Spleen (tissue), 11 donors: ENCODE data around the gene PRR22. TPM values are rescaled to one million over a fixed set of nuclear protein-coding genes. Genes with fewer than 3 reads are reported as not detected.
"Not testable (repeated sequence)": the region's sequence is repeated elsewhere in the genome, so short reads cannot be mapped to it uniquely, and the experiment has no call there.

Experiments
- DNase-seq: peaks from one replicate; pipeline ENCODE4 v3.0.0-alpha.2; 2020
- H3K27ac ChIP-seq, 8 donors: fragments of 200-600 bp; sonication (generic) in 7 of 8; 1 replicate in 4 of 8; 2 replicates in 4 of 8; pipeline versions ENCODE4 v1.5.0 to v1.8.0; 2016 to 2021; ENCODE audit warnings: inconsistent platforms in 4 of 8, mild to moderate bottlenecking in 4 of 8, moderate library complexity in 1 of 8
- H3K27me3 ChIP-seq, 7 donors: fragments of 200-600 bp; sonication (generic) in 6 of 7; replicated peaks in 1 of 7; 1 replicate in 4 of 7; 2 replicates in 3 of 7; pipeline versions ENCODE4 v1.5.0 to v1.8.0; 2016 to 2021; ENCODE audit warnings: inconsistent platforms in 3 of 7, mild to moderate bottlenecking in 1 of 7
- H3K36me3 ChIP-seq, 6 donors: fragments of 200-600 bp; sonication (generic) in 5 of 6; 1 replicate in 4 of 6; 2 replicates in 2 of 6; pipeline versions ENCODE4 v1.5.0 to v1.8.0; 2016 to 2021; ENCODE audit warnings: inconsistent platforms in 2 of 6
- H3K4me1 ChIP-seq, 6 donors: fragments of 200-600 bp; sonication (generic) in 5 of 6; 1 replicate in 3 of 6; 2 replicates in 3 of 6; pipeline versions ENCODE4 v1.5.0 to v1.8.0; 2016 to 2021; ENCODE audit warnings: inconsistent platforms in 3 of 6
- H3K4me3 ChIP-seq, 8 donors: fragments of 200-600 bp; sonication (generic) in 7 of 8; 1 replicate in 4 of 8; 2 replicates in 4 of 8; pipeline versions ENCODE4 v1.5.0 to v1.8.0; 2016 to 2021; ENCODE audit warnings: inconsistent platforms in 4 of 8, mild to moderate bottlenecking in 4 of 8, moderate library complexity in 2 of 8
- H3K9me3 ChIP-seq, 8 donors: fragments of 200-600 bp; sonication (generic) in 7 of 8; 1 replicate in 4 of 8; 2 replicates in 4 of 8; pipeline versions ENCODE4 v1.5.0 to v1.8.0; 2016 to 2021; ENCODE audit warnings: inconsistent platforms in 4 of 8
- CTCF ChIP-seq, 11 experiments: fragments of 200-600 bp in 7 of 11; fragments of 450-650 bp in 4 of 11; sonication (generic) in 4 of 11; IDR thresholded peaks in 8 of 11; conservative IDR thresholded peaks in 3 of 11; 1 replicate in 7 of 11; 2 replicates in 4 of 11; pipeline versions ENCODE4 v1.4.0 to v1.8.0; 2016 to 2021; ENCODE audit warnings: antibody characterized with exemption in 11 of 11, inconsistent platforms in 4 of 11, mild to moderate bottlenecking in 1 of 11
- POLR2A ChIP-seq, 3 donors: fragments of 450-650 bp; IDR thresholded peaks; one replicate each; pipeline ENCODE4 v1.5.1; 2017; ENCODE audit warnings: antibody characterized with exemption in 3 of 3, mild to moderate bottlenecking in 1 of 3
- POLR2AphosphoS5 ChIP-seq, 3 donors: sonication (generic); formaldehyde crosslinking; IDR thresholded peaks; one replicate each; pipeline ENCODE4 v1.5.1; 2017; ENCODE audit warnings: antibody characterized with exemption in 3 of 3
- WGBS, 5 donors: extraction: QIAGEN DNeasy Blood & Tissue Kit in 3 of 5; methylation state at CpG; one replicate each; pipeline versions ENCODE4 v1.1.5 to v1.1.7; 2013 to 2018; 5-methylcytosine and 5-hydroxymethylcytosine counted together
- intact Hi-C: fragments of 100-400 bp; cut with DNase I; formaldehyde crosslinking; loops from one replicate; pipeline ENCODE4 v1.15.0; 2023; ENCODE audit warnings: low total_unique reads
- polyA plus RNA-seq, 3 donors: library from polyadenylated mRNA; stranded (reverse); fragments of 200-250 nt; gene quantifications; one replicate each; pipeline ENCODE4 v1.2.1, GENCODE V29; 2013
- total RNA-seq, 7 donors: library from RNA; depleted of rRNA in 3 of 7; stranded (reverse); fragments of >200 nt in 3 of 7; fragmentation: NEBNext Ultra II Directional in 4 of 7; extraction: Animal tissue kit (Norgen Biotek cat#: 25700) in 4 of 7; gene quantifications; one replicate each; pipeline versions ENCODE4 v1.1.0 to v1.2.1, GENCODE V29; 2016 to 2021
- donor health status: healthy with polysubstance abuse.
- donor health status: DM: no; HTN: no; CAD: no; lungs with moderate emphysema.
- donor health status: DM: no; HTN: no; CAD: no.
- donor health status: Bipolar disorder and iron deficiency.
- donor health status: healthy.
- donor health status: DM: no; HTN: no; CAD: no.
- donor health status: DM: yes; HTN: yes; CAD: no.

The PRR22 gene
- total and polyA plus RNA-seq, 10 donors: 1.4 to 11.4 (median 4.3) TPM

- H3K27me3 ChIP-seq: peaks cover 0 to 32% (median 0%) of the 10 kb centered on the region in 7 donors
- H3K27ac ChIP-seq: no peak overlapping the region
- no peaks in the 10 kb centered on the region for H3K4me1 ChIP-seq
- no peaks in the 10 kb centered on the region for H3K36me3 ChIP-seq
- intact Hi-C loops: no loop called here
- H3K4me3 ChIP-seq: no peak overlapping the region
- TF ChIP-seq CTCF (IDR thresholded peaks at IDR 0.05 in 8 of 11, conservative IDR thresholded peaks at IDR 0.05 in 3 of 11) (no peak), POLR2A (IDR thresholded peaks at IDR 0.05) (no peak), POLR2AphosphoS5 (IDR thresholded peaks at IDR 0.05) (no peak)
- no peak for DNase-seq
- WGBS, 5 donors: 77 to 86% (median 84%) methylated on average over 7 of the region's 7 CpGs
- no peaks in the 10 kb centered on the region for H3K9me3 ChIP-seq
These were observed 32.8 kb downstream of the PRR22 start for GRCh38 chr19:5751709-5752108.

- H3K9me3 ChIP-seq: no peaks in the 10 kb centered on the region
- intact Hi-C loops: no loop called here
- no peak for TF ChIP-seq POLR2A (IDR thresholded peaks at IDR 0.05)
- no peaks in the 10 kb centered on the region for H3K36me3 ChIP-seq
- 81 to 91% (median 86%) methylated on average over 5 of the region's 5 CpGs for WGBS, 5 donors
- peaks cover 0 to 37% (median 0%) of the 10 kb centered on the region in 7 donors for H3K27me3 ChIP-seq
- no peak for DNase-seq
- H3K4me3 ChIP-seq: no peak overlapping the region
- H3K4me1 ChIP-seq: no peaks in the 10 kb centered on the region
- no peak overlapping the region for H3K27ac ChIP-seq
These were observed 35.0 kb downstream of the PRR22 start for GRCh38 chr19:5749505-5749904.

GRCh38 chr19:5748920-5749319 is 35.6 kb downstream of the PRR22 start:
- DNase-seq, H3K27ac ChIP-seq, intact Hi-C loops, H3K4me3 ChIP-seq, H3K9me3 ChIP-seq, H3K4me1 ChIP-seq, H3K36me3 ChIP-seq: not testable (repeated sequence)
- H3K27me3 ChIP-seq: peaks cover 0 to 37% (median 0%) of the 10 kb centered on the region in 7 donors
- 53 to 63% (median 60%) methylated on average over 6 of the region's 6 CpGs for WGBS, 5 donors

- DNase-seq, H3K9me3 ChIP-seq, intact Hi-C loops, H3K27ac ChIP-seq, H3K4me1 ChIP-seq, H3K36me3 ChIP-seq, H3K4me3 ChIP-seq: not testable (repeated sequence)
- H3K27me3 ChIP-seq: peaks cover 0 to 30% (median 0%) of the 10 kb centered on the region in 7 donors
- 78 to 94% (median 92%) methylated on average over 9 to 10 of the region's 10 CpGs for WGBS, 5 donors
These were observed 39.5 kb downstream of the PRR22 start for GRCh38 chr19:5744999-5745398.

GRCh38 chr19:5743630-5744029 is 40.9 kb downstream of the PRR22 start:
- DNase-seq: no peak
- intact Hi-C loops: no loop called here
- peaks cover 0 to 20% (median 0%) of the 10 kb centered on the region in 7 donors for H3K27me3 ChIP-seq
- no peaks in the 10 kb centered on the region for H3K36me3 ChIP-seq
- H3K9me3 ChIP-seq: peaks cover 0 to 3% (median 0%) of the 10 kb centered on the region in 8 donors
- H3K4me3 ChIP-seq: no peak overlapping the region
- no peak for TF ChIP-seq POLR2A (IDR thresholded peaks at IDR 0.05)
- no peak for TF ChIP-seq CTCF (IDR thresholded peaks at IDR 0.05 in 8 of 11, conservative IDR thresholded peaks at IDR 0.05 in 3 of 11)
- no peak for TF ChIP-seq POLR2AphosphoS5 (IDR thresholded peaks at IDR 0.05)
- H3K4me1 ChIP-seq: no peaks in the 10 kb centered on the region
- no peak overlapping the region for H3K27ac ChIP-seq

GRCh38 chr19:5742051-5742450 is 42.5 kb downstream of the PRR22 start:
- intact Hi-C loops: no loop called here
- H3K27ac ChIP-seq: no peak overlapping the region
- H3K9me3 ChIP-seq: peaks cover 0 to 3% (median 0%) of the 10 kb centered on the region in 8 donors
- 87 to 91% (median 87%) methylated on average over 19 of the region's 19 CpGs for WGBS, 5 donors
- no peak for DNase-seq
- no peaks in the 10 kb centered on the region for H3K4me1 ChIP-seq
- no peak overlapping the region for H3K4me3 ChIP-seq
- no peaks in the 10 kb centered on the region for H3K36me3 ChIP-seq
- no peak for TF ChIP-seq CTCF (IDR thresholded peaks at IDR 0.05 in 8 of 11, conservative IDR thresholded peaks at IDR 0.05 in 3 of 11)
- TF ChIP-seq POLR2AphosphoS5 (IDR thresholded peaks at IDR 0.05): no peak
- no peak for TF ChIP-seq POLR2A (IDR thresholded peaks at IDR 0.05)
- H3K27me3 ChIP-seq: peaks cover 0 to 9% (median 0%) of the 10 kb centered on the region in 7 donors
